ENCODE data around the gene XG.
"Not testable (repeated sequence)": the region's sequence is repeated elsewhere in the genome, so short reads cannot be mapped to it uniquely, and the experiment has no call there.

XG gene

GRCh38 chrX:2774057-2774456 is 22.2 kb downstream of the XG start:
- no peak for TF ChIP-seq CTCF (IDR thresholded peaks at IDR 0.05)
- Histone ChIP-seq H3K4me3 (no peak overlapping the region), H3K27ac (no peak overlapping the region)
- no peak for DNase-seq (ENCODE audit: low spot score)

DNA sequence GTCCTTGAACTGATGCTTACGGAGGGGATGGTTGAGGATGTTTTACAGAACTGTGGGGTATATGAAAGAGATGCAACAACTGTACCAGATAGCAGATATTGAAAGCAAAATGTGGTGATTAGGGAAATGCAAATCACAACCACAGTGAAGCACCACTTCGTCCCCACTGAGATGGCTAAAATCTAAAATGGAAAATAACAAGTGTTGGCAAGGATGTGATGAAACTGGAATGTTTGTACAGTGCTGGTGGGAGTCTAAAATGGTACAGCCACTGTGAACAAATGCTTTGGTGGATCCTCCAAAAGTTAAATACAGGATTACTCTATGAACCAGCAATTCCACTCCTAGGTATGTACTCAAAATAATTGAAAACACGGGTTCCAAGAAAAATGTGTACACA is 22.9 kb downstream of the XG start:
- Histone ChIP-seq H3K4me3 (no peak overlapping the region), H3K27ac (no peak overlapping the region)
- DNase-seq (ENCODE audit: low spot score): no peak
- TF ChIP-seq CTCF (IDR thresholded peaks at IDR 0.05): no peak

DNA sequence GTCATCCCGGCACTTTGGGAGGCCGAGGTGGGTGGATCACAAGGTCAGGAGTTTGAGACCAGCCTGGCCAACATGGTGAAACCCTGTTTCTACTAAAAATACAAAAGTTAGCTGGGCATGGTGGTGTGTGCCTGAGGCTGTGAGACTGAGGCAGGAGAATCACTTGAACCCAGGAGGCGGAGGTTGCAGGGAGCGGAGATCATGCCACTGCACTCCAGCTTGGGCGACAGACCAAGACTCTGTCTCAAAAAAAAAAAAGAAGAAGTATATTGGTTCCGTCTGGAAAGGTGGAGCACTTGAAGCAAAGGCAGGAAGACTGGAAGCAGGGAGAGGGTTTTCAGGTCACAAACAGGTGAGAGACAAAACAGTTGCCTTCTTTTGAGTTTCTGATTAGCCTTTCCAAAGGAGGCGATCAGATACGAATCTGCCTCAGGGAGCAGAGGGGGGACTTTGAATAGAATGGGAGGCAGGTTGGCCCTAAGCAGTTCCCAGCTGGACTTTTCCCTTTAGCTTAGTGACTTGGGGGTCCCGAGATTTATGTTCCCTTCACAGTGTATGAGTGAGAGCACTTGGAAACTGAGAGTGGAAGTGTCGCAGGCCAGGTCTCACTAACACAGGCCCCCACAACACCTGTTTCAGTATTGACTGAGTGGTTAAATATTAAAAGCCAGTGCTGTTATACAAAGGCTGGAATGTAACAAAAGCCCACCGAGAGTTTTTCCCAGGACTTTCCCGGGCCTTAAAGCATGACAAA is 28.8 kb downstream of the XG start:
- H3K4me3 ChIP-seq; H3K27ac ChIP-seq; DNase-seq (ENCODE audit: low spot score): not testable (repeated sequence)

- TF ChIP-seq CTCF (IDR thresholded peaks at IDR 0.05): no peak
- H3K27ac ChIP-seq: no peak overlapping the region
- H3K4me3 ChIP-seq: no peak overlapping the region
- no peak for DNase-seq (ENCODE audit: low spot score)
Observed at GRCh38 chrX:2781226-2781571, 29.4 kb downstream of the XG start.

DNA sequence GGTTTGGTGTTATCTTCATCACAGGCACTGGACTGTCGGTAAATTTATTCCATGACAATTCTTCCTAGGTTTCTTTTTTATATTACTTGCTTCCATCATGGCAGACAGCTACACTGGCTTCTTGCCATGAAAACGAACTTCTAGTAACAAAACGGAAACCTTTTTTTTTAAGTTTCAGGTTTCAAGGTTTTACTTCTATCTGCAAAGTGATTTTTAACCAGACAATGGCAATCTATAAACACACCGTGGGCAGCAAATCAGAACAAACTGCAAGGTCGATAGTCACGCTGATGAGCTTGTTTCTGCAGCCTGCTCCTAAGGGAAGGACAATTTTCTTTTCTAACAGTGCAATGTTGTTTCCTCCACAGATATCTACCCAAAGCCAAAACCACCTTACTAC is 29.9 kb downstream of the XG start:
- DNase-seq (ENCODE audit: low spot score): no peak
- Histone ChIP-seq H3K27ac (no peak overlapping the region), H3K4me3 (no peak overlapping the region)
- TF ChIP-seq CTCF (IDR thresholded peaks at IDR 0.05): no peak

DNA sequence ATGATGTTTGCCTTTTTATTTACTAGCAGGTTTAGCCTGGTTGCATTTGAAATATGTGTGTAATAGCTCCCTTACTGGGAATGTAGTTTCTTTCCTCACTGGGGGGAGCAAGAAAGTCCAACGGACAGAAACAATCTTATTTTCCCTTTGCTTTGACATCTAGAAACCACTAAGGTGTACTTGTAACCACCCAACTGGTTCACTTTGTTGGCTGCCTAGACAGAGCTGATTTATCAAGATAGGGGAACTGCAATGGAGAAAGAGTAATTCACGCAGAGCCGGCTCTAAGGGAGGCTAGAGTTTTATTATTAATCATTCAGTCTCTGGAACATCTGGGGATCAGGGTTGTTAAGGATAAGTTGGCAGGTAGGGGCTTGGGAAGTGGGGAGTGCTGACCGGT is 30.3 kb downstream of the XG start:
- DNase-seq (ENCODE audit: low spot score): no peak
- TF ChIP-seq CTCF (IDR thresholded peaks at IDR 0.05): no peak
- Histone ChIP-seq H3K4me3 (no peak overlapping the region), H3K27ac (no peak overlapping the region)

- no peak overlapping the region for H3K27ac ChIP-seq
- DNase-seq (ENCODE audit: low spot score): no peak
- no peak for TF ChIP-seq CTCF (IDR thresholded peaks at IDR 0.05)
- H3K4me3 ChIP-seq: no peak overlapping the region
Observed at GRCh38 chrX:2782778-2783177, 30.9 kb downstream of the XG start.

All from coronary artery (tissue), 2 donors.